Activated CD4-positive, alpha-beta memory T cell treated with anti-CD3 and anti-CD28 coated beads, Interleukin-2, amount 10 ng/mL, durations not matched to agents 7 days and 5 days (primary cell): ENCODE measurements around the gene RBM26. TPM values are rescaled to one million over a fixed set of nuclear protein-coding genes. Genes with fewer than 3 reads are reported as not detected.

ENCODE experiments used
- CTCF ChIA-PET: fragments of 350-600 bp; sonication (Branson Sonifier 250); formaldehyde crosslinking; loops from one replicate; lab custom pipeline; 2021; ENCODE audit warnings: antibody characterized with exemption, inconsistent platforms; lab: Charles Lee
- POLR2A ChIA-PET: fragments of 350-600 bp; sonication (Branson Sonifier 250); formaldehyde crosslinking; loops from one replicate; lab custom pipeline; 2021; ENCODE audit warnings: antibody characterized with exemption; lab: Charles Lee
- DNase-seq: peaks from one replicate; pipeline ENCODE4 v3.0.0-alpha.2; 2020
- H3K27ac Mint-ChIP-seq: one replicate; pipeline ENCODE4 v1.8.0; 2021; ENCODE audit warnings: mild to moderate bottlenecking, mixed read lengths
- H3K27me3 Mint-ChIP-seq: one replicate; pipeline ENCODE4 v1.8.0; 2021; ENCODE audit warnings: mixed read lengths
- H3K36me3 Mint-ChIP-seq: one replicate; pipeline ENCODE4 v1.8.0; 2021; ENCODE audit warnings: low read depth, mixed read lengths
- H3K4me1 Mint-ChIP-seq: one replicate; pipeline ENCODE4 v1.8.0; 2021; ENCODE audit warnings: mixed read lengths
- H3K4me3 Mint-ChIP-seq: one replicate; pipeline ENCODE4 v1.8.0; 2021; ENCODE audit warnings: mild to moderate bottlenecking, mixed read lengths
- H3K9me3 Mint-ChIP-seq: one replicate; pipeline ENCODE4 v1.8.0; 2021; ENCODE audit warnings: mixed read lengths
- total RNA-seq, 2 experiments: library from RNA; stranded (reverse); gene quantifications; one replicate each; pipeline ENCODE4 v1.2.3, GENCODE V29; 2021

Gene RBM26
- total RNA-seq, 2 experiments from 2014 or later = 51.1 to 52.0 TPM

DNA sequence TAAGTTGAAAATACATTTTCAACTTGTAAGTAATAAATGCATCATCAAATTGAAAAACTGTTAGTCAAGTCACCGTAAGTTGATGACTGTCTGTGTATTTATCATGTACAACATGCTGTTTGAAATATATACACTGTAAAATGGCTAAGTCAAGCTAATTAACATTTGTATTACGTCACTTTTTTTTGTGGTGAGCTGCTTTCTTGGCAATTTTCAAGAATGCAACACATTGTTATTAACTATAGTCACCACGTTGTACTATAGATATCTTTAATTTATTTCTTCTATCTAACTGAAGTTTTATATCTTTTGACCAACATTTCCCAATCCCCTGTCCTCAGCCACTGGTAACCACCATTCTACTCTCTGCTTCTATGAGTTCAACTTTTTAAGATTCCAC lies 57.0 kb downstream of the RBM26 start:
- peaks cover 6% of the 10 kb centered on the region for H3K4me1 Mint-ChIP-seq
- ChIA-PET POLR2A (no interaction called here), CTCF (interaction anchor here (1.6 to 2.4 kb wide), 2 partner anchors 42 to 44 kb away, joined by 5 read pairs; no protein-coding TSS in a partner anchor)
- H3K27ac Mint-ChIP-seq = no peak overlapping the region
- no peak overlapping the region for H3K4me3 Mint-ChIP-seq
- H3K36me3 Mint-ChIP-seq = peaks cover 43% of the 10 kb centered on the region
- H3K27me3 Mint-ChIP-seq = no peaks in the 10 kb centered on the region
- H3K9me3 Mint-ChIP-seq = no peaks in the 10 kb centered on the region
- DNase-seq = no peak

DNA sequence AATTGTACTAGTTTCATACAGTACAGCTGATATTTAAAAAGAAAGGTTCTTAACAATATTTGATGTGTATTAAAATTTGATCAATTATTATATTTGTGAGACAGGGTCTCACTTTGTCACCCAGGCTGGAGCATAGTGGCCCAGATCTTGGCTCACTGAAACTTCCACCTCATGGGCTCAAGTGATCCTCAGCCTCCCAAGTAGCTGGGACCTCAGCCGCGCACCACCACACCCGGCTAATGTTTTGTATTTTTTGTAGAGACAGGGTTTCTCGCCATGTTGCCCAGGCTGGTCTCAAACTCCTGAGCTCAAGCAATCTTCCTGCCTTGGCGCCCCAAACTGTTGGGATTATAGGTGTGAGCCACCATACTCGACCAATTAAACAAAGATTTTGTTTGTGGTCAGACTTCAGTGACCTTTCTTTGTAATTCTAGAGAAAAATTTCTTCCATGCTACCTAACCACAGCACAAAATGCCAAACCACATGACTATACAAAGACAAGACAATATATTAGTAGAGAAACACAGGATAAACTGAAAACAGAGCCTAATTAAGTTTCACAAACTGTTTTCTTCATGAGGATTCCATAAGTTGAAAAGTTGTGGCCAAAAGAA lies 59.6 kb downstream of the RBM26 start:
- ChIA-PET CTCF (no interaction called here), POLR2A (no interaction called here)
- no peaks in the 10 kb centered on the region for H3K9me3 Mint-ChIP-seq
- no peak for DNase-seq
- H3K27me3 Mint-ChIP-seq = no peaks in the 10 kb centered on the region
- H3K4me3 Mint-ChIP-seq = no peak overlapping the region
- H3K4me1 Mint-ChIP-seq = peaks cover 6% of the 10 kb centered on the region
- peaks cover 36% of the 10 kb centered on the region for H3K36me3 Mint-ChIP-seq
- no peak overlapping the region for H3K27ac Mint-ChIP-seq

DNA sequence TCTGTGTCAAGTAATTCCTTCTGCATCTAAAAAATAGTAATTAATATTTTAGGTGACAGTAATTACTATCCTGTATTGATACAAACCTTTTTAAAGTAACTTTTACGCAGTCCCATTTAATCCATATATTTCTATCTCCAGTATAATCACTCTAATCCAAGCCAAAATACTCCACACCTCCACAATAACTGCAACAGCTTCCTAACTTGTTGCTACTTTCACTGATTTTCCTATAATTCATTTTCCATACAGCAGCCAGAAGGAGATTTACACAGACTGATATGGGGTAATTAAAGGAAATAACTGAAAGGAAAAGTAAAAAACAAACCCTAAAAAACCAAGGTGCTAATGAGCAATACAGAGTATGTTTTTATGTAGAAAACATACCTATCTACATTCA lies 64.9 kb downstream of the RBM26 start:
- Mint-ChIP-seq H3K4me1 (no peaks in the 10 kb centered on the region), H3K27me3 (no peaks in the 10 kb centered on the region), H3K9me3 (no peaks in the 10 kb centered on the region), H3K4me3 (no peak overlapping the region), H3K27ac (no peak overlapping the region), H3K36me3 (peaks cover 48% of the 10 kb centered on the region)
- ChIA-PET POLR2A (no interaction called here), CTCF (no interaction called here)
- DNase-seq = no peak

DNA sequence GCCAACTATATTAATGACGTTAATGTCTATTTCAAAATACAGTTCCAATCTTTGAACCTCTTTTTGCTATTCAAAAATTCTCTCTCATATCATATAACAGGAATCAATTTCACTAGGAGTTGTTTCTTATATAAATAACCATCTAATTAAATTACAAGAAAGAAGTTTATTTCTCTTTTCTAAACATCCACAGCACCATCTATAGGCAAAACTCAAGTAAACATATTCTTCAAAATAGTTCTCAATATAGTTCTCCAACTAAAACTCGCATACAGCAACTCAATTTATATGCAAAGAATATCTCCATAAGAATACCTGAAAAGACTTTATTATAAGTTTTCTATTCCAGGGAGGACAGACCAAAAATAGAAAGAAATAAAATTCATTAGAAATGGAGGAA lies 65.6 kb downstream of the RBM26 start:
- no peaks in the 10 kb centered on the region for H3K4me1 Mint-ChIP-seq
- CTCF ChIA-PET = interaction anchor here (0.9 to 1.8 kb wide), 2 partner anchors 31 to 51 kb away, joined by 3 to 4 read pairs; no protein-coding TSS in a partner anchor
- H3K9me3 Mint-ChIP-seq = no peaks in the 10 kb centered on the region
- DNase-seq = no peak
- POLR2A ChIA-PET = no interaction called here
- H3K27me3 Mint-ChIP-seq = no peaks in the 10 kb centered on the region
- no peak overlapping the region for H3K27ac Mint-ChIP-seq
- H3K4me3 Mint-ChIP-seq = no peak overlapping the region
- peaks cover 54% of the 10 kb centered on the region for H3K36me3 Mint-ChIP-seq

DNA sequence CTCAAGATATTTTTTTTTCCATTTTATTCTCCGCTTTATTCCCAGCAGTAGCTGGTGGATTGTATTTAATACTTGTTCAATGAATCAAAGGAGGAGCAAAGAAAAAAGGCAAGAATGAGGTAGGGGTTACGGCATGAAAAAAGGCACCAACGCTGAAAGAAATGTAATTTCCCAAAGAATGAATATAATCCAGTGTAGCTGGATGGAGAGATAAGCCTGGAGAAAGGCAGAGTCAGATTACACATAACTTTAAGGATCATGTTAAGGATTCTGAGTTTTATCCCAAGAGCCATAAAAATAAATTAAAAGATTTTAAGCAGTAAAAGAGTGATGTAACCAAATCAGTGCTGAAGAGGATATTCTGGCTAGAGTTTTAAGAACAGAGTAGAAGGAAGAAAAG lies 67.7 kb downstream of the RBM26 start:
- H3K36me3 Mint-ChIP-seq = peaks cover 60% of the 10 kb centered on the region
- no peaks in the 10 kb centered on the region for H3K4me1 Mint-ChIP-seq
- no peaks in the 10 kb centered on the region for H3K9me3 Mint-ChIP-seq
- no peak for DNase-seq
- no peak overlapping the region for H3K4me3 Mint-ChIP-seq
- CTCF ChIA-PET = no interaction called here
- H3K27me3 Mint-ChIP-seq = no peaks in the 10 kb centered on the region
- H3K27ac Mint-ChIP-seq = no peak overlapping the region
- POLR2A ChIA-PET = no interaction called here

DNA sequence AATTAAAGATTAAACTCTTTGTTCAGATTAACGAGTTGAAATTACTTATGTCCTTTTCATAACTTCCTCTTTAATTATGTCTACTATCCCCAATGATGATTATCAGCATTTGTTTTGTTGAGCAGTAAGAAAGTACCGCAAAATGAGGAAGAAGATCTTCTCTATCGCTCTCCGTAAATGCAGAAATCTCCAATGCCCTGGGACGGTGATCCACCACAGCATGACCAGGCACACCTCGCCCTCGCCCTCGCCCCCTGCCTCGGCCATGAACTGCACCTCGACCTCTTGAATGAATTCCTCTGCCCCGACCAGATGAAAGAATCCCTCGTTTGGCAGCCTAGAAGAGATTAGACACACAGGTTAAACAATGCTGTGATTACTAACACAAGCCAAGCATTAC lies 69.1 kb downstream of the RBM26 start:
- no peaks in the 10 kb centered on the region for H3K27me3 Mint-ChIP-seq
- no peak for DNase-seq
- ChIA-PET CTCF (no interaction called here), POLR2A (no interaction called here)
- H3K27ac Mint-ChIP-seq = no peak overlapping the region
- no peaks in the 10 kb centered on the region for H3K9me3 Mint-ChIP-seq
- no peaks in the 10 kb centered on the region for H3K4me1 Mint-ChIP-seq
- peaks cover 67% of the 10 kb centered on the region for H3K36me3 Mint-ChIP-seq
- H3K4me3 Mint-ChIP-seq = no peak overlapping the region

DNA sequence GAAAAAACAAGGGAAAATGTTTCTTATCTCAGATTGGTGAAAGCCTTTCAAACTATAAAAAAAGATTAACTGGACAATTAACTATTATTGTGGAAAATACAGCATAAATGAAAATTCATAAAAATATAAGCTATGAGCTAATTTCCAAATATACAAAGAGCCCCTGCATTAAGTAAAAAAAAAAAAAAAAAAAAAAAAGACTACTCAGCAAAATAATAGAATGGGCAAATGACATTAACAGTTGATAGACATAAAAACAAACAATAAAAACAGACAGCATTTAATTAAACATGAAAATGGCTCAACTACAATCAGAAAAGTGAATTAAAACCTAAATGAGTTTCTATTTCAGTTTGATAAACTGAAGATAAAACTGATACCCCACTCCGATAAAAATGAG lies 77.5 kb downstream of the RBM26 start:
- no peak overlapping the region for H3K4me3 Mint-ChIP-seq
- no peaks in the 10 kb centered on the region for H3K27me3 Mint-ChIP-seq
- ChIA-PET CTCF (no interaction called here), POLR2A (no interaction called here)
- no peak overlapping the region for H3K27ac Mint-ChIP-seq
- peaks cover 6% of the 10 kb centered on the region for H3K4me1 Mint-ChIP-seq
- H3K9me3 Mint-ChIP-seq = no peaks in the 10 kb centered on the region
- no peak for DNase-seq
- peaks cover 39% of the 10 kb centered on the region for H3K36me3 Mint-ChIP-seq

DNA sequence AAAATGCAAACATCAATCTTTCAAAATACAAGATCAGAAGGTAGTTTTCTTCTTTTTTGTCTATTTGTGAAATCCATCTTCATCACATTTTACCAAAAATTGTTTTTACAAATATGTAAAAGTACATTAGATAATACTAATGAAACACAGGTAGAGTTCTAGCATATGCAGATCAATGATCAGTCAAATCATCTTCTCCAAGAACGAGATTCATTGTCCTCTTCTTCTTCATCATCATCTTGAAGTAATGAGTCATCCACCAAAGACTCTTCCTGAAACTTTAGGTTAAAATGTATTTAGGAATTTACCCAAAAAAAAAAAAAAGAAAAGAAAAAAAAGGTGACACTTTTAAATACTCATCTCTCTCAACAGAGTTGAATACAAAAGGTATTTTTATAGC lies 85.6 kb downstream of the RBM26 start:
- ChIA-PET POLR2A (no interaction called here), CTCF (no interaction called here)
- H3K27me3 Mint-ChIP-seq = no peaks in the 10 kb centered on the region
- H3K4me1 Mint-ChIP-seq = peaks cover 9% of the 10 kb centered on the region
- no peak overlapping the region for H3K4me3 Mint-ChIP-seq
- H3K27ac Mint-ChIP-seq = no peak overlapping the region
- no peak for DNase-seq
- peaks cover 38% of the 10 kb centered on the region for H3K36me3 Mint-ChIP-seq
- no peaks in the 10 kb centered on the region for H3K9me3 Mint-ChIP-seq

DNA sequence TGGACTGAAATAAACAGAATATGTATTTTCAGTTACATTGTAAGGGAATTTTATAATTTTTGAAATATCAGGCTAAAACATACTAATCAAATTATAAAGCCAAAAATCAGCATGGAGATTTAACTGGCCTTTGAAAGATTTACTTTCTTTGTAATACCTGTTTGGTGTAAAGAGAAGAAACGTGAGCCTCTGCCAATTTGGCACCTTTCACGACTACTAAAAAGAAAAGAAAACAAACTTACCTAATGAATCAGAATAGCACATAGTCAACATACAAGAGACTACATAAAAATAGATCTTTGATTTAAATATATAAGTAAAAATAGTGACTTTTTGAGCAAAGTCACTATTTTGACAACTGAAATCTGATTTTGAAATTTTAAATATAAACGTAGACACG lies 87.4 kb downstream of the RBM26 start:
- CTCF ChIA-PET = interaction anchor here (0.6 kb wide), 1 partner anchor 26 kb away, joined by 3 read pairs; no protein-coding TSS in a partner anchor
- Mint-ChIP-seq H3K4me3 (no peak overlapping the region), H3K27me3 (no peaks in the 10 kb centered on the region), H3K36me3 (peaks cover 46% of the 10 kb centered on the region), H3K9me3 (no peaks in the 10 kb centered on the region), H3K4me1 (peaks cover 6% of the 10 kb centered on the region), H3K27ac (no peak overlapping the region)
- DNase-seq = no peak
- POLR2A ChIA-PET = no interaction called here

DNA sequence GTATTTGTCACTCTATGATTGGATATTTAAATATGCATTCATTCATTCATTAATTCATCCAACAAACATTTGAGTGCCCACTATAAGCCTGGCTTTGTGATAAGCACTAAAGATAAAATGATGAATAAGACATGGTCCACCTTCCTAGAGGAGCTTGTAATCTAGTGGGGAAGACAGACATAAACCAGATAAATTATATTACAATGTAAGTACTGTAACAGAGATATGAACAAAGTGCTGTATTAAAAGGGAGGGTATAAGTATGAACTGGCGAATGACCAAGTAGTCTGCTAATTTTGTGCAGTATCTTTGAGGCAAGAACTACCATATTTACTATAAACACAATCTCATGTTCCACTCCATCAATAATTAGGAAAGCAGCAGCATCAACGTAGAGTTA lies 88.2 kb downstream of the RBM26 start:
- Mint-ChIP-seq H3K4me3 (no peak overlapping the region), H3K27ac (no peak overlapping the region), H3K9me3 (no peaks in the 10 kb centered on the region), H3K36me3 (peaks cover 50% of the 10 kb centered on the region), H3K27me3 (no peaks in the 10 kb centered on the region), H3K4me1 (peaks cover 6% of the 10 kb centered on the region)
- CTCF ChIA-PET = no interaction called here
- DNase-seq = no peak
- POLR2A ChIA-PET = no interaction called here

DNA sequence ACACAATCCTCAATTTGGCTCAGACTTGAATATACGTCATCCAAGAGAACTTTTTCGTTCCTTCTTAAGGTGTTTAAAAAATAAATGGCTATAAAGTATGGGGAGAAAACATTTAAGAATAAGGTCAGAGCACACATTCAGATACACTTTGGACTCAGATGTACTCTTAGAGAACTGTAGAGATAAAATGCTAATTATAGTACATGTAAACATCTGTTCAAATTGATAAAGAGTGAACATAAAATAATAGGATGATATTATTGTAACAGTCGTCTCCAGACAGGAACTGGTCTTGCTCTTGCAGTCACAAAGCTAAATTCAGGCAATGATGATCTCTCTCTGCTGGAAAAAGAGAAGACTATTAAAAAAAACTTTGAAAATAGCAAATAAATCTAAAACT lies 91.4 kb downstream of the RBM26 start:
- POLR2A ChIA-PET = no interaction called here
- CTCF ChIA-PET = no interaction called here
- Mint-ChIP-seq H3K4me1 (no peaks in the 10 kb centered on the region), H3K27me3 (no peaks in the 10 kb centered on the region), H3K36me3 (peaks cover 30% of the 10 kb centered on the region), H3K27ac (no peak overlapping the region), H3K9me3 (no peaks in the 10 kb centered on the region), H3K4me3 (no peak overlapping the region)
- no peak for DNase-seq

DNA sequence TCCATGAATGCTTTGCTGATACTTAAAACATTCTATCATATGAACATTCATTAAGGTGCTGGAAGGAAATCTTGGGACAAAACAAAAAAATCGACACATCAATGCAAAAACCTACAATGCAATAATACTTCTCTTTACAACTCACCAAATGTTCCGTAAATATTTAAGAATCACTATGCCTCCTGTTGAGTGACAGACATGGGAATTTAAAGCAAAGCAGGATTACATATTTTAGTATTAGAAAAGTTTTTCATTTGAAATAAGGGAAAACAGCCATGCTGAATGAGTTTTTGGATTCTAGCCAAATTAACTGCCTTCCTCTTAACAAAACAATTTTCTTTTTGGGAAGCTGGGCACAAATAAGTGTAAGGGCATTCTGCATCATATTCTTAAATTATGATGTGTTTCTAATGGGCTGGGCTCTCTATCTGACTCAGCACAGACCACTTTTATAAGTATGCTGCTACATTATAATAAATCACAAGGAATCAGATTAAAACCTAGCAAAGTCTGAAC lies 93.7 kb downstream of the RBM26 start:
- H3K4me3 Mint-ChIP-seq = no peak overlapping the region
- peaks cover 6% of the 10 kb centered on the region for H3K27me3 Mint-ChIP-seq
- POLR2A ChIA-PET = no interaction called here
- no peaks in the 10 kb centered on the region for H3K4me1 Mint-ChIP-seq
- H3K9me3 Mint-ChIP-seq = no peaks in the 10 kb centered on the region
- DNase-seq = no peak
- H3K27ac Mint-ChIP-seq = no peak overlapping the region
- CTCF ChIA-PET = no interaction called here
- H3K36me3 Mint-ChIP-seq = peaks cover 16% of the 10 kb centered on the region

DNA sequence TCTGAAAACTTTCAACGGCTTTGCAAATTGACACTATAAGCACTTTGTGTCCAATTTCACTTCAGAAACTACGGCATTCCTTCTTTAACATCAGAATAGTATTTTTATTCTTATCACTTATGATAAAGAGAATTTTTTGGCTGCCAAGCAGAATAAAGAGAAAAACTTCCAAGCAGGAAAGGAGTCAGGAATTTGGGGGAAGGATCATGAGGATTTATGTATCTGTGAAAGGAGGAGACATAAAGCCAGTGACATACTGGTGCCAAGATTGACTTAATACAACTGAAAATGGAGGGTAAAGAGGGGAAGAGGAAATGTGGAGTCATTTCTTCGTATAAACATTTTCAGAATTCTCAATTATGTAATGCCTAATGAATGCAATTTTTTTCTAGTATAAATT lies 94.7 kb downstream of the RBM26 start:
- POLR2A ChIA-PET = no interaction called here
- Mint-ChIP-seq H3K27me3 (peaks cover 14% of the 10 kb centered on the region), H3K4me1 (no peaks in the 10 kb centered on the region), H3K9me3 (no peaks in the 10 kb centered on the region), H3K27ac (no peak overlapping the region), H3K4me3 (no peak overlapping the region), H3K36me3 (peaks cover 16% of the 10 kb centered on the region)
- CTCF ChIA-PET = no interaction called here
- no peak for DNase-seq

DNA sequence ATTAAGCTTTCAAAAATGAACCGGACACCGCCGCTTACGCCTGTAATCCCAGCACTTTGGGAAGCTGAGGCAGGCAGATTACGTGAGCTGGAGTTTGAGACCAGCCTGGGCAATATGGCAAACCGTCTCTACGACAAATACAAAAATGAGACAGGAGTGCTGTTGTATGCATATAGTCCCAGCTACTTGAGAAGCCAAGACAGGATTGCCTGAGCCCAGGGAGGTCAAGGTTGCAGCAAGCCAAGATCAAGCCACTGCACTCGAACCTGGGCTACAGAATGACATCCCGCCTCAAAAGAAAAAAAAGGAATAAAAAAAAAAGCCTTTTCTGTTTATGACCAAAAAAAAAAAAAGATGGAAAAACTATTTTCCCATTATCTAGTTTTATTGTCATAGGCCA lies 96.4 kb downstream of the RBM26 start:
- Mint-ChIP-seq H3K27ac (no peak overlapping the region), H3K9me3 (no peaks in the 10 kb centered on the region), H3K27me3 (peaks cover 22% of the 10 kb centered on the region), H3K4me1 (no peaks in the 10 kb centered on the region), H3K4me3 (no peak overlapping the region), H3K36me3 (peaks cover 8% of the 10 kb centered on the region)
- CTCF ChIA-PET = no interaction called here
- POLR2A ChIA-PET = no interaction called here
- no peak for DNase-seq
